ENCODE results near the gene DPP10.
"Not testable (repeated sequence)": the region's sequence is repeated elsewhere in the genome, so short reads cannot be mapped to it uniquely, and the experiment has no call there.

The DPP10 gene

DNA sequence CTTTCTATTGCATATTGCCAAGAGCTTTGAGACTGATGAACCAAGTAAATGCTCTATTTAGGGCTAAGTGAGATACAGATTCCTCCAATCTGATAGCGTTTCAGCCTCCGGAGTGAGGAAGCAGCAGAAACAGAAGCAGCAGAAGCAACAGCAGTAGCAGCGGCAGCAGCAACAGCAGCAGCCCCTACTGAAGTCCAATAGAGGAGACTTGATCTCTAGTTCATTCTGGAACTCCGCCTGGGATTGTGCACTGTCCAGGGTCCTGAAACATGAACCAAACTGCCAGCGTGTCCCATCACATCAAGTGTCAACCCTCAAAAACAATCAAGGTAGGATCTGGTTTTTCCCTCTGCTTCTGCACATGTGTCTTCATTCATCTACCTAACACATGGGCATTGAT is at the start of gene DPP10:
TSS of gene DPP10 (plus strand) at position 132 of the 400 bp plus-strand sequence.
- DNase-seq = no peak

DNA sequence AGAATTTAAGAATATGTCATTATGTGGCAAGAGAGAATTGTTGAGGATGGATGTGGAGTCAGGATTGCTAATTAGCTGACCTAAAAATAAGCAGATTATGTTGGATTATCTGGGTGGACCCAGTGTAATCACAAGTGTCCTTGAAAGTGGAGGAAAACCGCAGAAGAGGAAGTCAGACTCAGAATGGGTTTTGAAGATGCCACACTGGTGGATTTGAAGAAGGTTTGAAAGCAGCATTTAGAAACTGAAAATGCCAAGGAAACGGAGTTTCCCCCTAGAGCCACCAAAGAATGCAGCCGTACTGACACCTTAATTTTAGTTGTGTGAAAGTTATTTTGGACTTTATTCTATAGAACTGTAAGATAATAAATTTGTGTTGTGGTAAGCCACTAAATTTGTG is 41.6 kb upstream of the DPP10 start:
- no peak for DNase-seq

DNA sequence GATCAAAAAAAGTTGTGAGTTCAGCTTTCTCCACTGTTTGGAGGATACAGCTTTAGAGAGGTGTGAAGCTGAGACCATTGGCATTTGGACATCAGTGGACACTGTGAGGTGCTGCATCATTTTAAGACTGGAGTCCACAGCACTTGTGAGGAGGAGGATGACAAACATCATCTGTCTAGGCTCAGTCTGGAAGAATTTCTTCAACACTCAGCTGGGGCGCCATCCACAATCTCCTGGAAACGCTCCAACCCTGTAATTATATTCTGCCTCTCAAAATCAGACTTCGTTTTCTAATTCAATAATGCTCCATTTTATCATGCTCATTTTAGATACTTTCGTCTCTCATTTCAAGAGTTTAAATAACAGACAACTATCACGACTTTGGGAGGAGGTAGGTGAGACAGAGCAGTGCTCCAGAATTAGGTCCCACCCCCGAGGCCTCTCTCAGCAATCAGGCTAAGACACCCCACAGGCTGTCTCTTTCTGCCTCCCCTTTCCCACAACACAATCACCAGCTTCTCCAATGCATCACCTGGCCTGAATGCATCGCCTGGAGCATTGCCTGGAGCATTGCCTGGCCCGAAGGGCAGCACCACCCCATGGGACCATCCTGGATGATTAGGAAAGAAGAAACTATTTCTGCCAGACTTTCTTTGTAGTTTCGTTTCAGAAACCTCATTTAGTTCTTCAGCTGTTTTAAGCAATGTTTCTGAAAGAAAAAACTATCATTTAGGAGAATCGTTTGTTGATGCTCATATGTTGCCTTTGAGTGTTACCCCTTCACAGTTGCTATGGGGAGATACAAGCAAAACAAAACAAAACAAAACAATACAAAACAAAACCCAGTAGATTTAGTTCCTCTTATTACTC is 37.0 kb upstream of the DPP10 start:
- no peak for DNase-seq

- DNase-seq = no peak
These were observed 36.1 kb upstream of the DPP10 start for GRCh38 chr2:114406347-114406746.

GRCh38 chr2:114407353-114407752 is 35.1 kb upstream of the DPP10 start:
- not testable (repeated sequence) for DNase-seq

GRCh38 chr2:114421781-114422180 is 20.7 kb upstream of the DPP10 start:
- no peak for DNase-seq

DNA sequence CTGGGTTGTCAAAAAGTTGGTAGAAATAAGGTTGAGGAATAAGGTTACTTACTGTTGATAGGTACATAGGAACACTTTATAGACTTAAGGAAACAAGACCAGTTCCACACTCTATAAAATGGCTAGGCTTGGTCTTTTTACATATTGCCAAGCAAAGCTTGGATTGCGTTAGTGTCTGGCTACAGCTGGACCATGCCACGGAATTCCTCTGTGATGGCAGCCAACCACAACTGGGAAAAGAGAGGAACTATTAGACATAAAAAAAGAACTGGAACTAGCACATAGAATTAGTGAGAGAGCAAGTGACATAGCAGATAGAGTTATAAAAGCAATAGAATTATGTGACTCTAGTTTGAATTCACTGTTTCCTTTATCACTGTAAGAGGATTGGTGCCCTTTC is 17.7 kb upstream of the DPP10 start:
- DNase-seq = no peak

DNA sequence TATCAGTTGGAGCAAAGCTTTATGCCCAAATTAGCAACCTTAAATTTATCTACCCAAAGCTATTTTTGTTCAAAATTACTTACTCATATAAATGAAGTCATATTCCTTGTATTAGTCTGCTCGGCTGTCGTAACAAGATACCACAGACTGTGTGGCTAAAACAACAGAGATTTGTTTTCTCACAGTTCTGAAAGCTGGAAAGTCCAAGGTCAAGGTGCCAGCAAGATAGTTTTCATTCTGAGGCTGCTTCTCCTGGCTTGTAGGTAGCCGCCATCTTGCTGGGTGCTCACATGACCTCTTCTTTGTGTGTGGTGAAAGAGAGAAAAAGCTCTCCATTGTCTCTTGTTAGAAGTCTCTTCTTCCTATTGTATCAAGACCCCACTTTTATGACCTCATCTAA is 15.7 kb upstream of the DPP10 start:
- no peak for DNase-seq

DNA sequence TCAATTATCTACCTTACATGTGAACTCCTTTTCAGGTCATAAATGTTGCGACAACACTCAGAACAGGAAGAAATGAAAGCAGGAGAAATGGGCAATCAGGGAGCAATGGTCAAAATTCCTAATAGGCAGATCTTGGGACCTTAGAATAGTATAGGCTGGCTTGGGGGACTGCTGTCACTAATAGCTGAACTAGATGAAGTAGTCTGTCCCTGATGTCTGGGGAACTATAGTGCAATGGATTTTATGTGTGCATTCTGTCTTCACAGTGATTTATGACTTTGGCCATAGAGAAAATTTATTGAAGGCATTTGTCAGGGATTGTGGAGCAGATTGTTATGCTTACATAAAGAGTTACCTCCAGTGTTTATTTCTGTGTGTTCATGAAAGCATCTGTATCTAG is 6.1 kb upstream of the DPP10 start:
- DNase-seq = no peak

DNA sequence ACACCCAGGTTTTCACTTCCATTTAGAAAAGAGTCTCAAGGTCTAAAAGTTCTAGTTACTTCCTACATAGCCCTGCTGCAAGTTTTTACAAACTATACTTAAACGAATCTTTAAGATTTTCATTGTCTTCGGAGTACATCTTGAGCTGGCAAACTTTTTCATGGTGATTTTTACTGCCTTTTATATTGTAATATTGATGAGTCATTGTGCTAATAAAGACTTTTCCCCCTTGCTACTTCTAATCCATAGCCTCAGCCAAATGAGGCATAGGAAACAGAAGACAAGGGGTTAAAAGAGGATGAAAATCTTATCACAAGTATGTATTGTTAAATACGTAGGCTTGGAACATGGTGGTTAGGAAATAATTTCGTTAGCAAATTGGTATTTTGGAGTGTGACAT is 4.1 kb downstream of the DPP10 start:
- no peak for DNase-seq

DNA sequence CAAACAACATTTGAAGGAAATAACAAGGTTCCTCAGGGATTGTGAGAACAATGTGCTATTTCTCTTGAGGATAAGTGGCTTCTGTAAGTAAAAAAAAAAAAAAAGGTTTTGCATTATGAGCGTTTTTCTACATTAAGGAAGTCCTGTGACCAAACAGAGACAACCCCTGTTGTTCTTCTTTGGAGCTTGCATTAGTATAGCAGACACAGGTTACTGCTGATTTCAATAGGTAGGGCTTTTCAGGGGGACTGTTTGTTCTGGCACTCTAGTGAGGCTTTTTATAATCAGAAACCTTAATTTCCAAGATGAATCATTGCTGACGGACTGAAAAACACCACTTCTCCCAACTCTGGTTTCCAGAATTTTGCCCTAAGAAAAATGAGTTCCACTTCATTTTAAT is 8.2 kb downstream of the DPP10 start:
- no peak for DNase-seq

GRCh38 chr2:114456566-114456965 is 14.1 kb downstream of the DPP10 start:
- DNase-seq = no peak

GRCh38 chr2:114457956-114458355 is 15.5 kb downstream of the DPP10 start:
- no peak for DNase-seq

DNA sequence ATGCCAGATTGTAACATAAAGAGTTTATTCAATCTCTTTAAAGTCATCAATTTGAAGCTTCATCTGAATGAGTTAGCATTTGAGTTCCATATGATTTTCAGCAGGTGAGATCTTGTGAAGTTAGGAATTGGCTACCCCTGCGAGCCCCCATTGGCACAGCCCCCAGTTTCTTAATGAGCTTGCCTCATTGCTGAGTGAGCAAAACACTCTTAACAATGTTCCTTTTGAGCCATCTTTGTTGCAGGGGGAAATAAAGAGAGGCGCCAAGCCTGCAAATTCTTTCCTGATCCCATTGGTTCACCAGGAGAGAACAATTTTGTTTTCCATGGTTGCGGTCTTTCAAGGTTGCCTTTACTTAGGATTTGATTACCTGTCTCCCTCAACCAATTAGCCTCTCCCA is 18.7 kb downstream of the DPP10 start:
- DNase-seq = no peak

GRCh38 chr2:114464961-114465706 is 22.7 kb downstream of the DPP10 start:
- DNase-seq = no peak

DNA sequence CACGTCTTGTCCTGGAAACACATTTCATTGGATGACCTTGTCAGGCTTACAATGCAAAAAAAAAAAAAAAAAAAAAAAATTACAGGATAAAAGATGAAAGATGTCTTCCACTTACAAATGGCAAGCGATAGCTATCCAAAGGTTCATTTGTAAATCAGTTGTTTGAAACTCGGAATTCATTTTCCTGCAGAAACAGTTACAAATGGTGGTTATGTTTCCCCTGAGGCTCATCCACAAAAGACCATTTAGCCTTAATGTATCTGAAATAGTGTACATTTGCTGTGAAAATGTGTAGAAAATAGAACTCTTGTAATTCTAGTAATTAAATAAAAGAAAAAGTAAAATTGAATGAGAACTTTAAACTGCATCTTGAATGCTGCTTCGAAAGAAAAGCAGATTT is 25.9 kb downstream of the DPP10 start:
- DNase-seq = no peak

DNA sequence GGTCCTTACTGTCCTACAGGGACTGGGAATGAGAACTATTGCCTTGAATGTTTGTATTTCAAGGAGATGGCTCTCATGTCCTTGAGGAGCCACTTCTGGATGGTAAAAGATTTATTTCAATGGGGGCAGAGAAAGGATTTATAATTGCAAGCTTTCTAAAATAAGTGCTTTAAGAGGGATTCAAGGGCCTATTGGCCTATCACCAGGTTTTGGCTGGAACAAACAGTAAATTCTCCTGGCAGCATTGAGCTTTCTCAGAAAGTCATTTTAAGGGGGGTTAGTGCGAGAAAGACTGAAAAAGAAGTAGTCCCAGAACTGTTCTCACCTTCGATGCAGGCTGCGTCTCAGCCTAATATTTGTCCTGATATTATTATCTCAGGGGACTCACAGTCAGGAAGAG is 29.8 kb downstream of the DPP10 start:
- DNase-seq = no peak

DNA sequence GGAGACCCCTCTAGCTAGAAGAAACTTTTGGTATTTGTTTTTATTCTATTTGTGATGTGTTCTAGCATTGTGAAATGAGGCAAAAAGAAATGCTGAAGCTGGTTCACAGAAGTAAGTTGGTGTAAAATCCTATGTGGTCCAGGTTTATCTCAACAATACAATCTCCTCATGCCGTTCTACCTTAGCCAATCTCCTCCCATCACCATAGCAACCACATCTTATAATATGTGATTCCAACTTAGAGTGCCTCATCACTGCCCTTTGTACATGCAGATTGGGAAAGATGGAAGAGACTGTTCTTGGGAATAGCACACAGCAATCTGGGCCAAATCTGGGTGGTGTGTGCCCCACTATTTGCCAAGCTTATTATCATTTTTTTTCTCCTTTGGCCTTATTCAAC is 30.3 kb downstream of the DPP10 start:
- no peak for DNase-seq

GRCh38 chr2:114488841-114489530 is 46.5 kb downstream of the DPP10 start:
- DNase-seq = no peak

DNA sequence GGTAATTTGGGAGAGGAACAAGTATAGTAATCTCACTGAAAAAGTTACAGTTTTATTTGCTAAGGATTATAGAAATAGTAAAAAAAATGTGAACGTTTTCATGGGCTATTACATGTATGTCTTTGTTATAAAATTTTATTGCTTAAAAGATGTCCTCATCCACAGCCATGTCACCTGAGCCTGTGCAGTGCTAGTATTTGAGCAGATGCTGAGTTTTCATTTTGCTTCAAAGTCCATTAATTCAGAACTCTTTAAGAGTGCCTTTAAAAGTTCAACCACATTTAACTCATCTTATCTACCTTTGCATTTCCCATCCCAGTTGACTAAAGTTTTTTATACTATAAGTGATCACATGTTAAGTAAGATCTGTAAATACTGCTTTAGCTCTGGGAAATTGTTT is 52.6 kb downstream of the DPP10 start:
- DNase-seq = no peak

DNA sequence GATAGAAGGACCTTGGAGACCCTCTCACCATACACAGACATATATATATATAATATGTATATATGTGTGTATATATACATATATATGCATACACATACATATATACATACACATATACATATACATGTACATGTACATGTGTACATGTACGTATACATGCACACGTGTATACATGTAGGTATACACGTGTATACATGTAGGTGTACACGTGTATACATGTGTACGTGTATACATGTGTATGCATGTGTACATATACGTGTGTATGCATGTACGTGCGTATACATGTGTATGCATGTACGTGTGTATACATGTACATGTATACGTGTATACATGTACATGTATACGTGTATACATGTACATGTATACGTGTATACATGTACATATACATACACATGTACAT is 54.5 kb downstream of the DPP10 start:
- no peak for DNase-seq

GRCh38 chr2:114499101-114499500 is 56.7 kb downstream of the DPP10 start:
- DNase-seq = no peak

GRCh38 chr2:114507744-114508143 is 65.3 kb downstream of the DPP10 start:
- no peak for DNase-seq

DNA sequence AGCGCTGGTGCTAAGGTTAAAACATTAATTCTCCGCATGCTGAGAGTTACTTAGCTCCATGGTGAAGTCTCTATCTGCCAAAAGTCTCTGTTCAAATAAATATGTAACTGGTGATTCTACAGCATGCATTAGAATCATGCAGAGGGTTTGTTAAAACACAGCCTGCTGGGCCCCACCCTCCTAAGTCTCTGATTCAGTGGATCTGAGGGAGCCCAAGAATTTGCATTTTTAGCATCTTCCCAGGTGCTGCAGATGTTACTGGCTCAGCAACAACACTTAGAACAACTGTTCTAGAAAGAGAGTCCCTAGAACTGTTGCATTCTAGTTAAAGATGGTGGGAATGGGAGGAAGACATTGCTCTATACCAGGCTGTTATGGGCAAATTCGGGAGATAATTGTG is 73.4 kb downstream of the DPP10 start:
- DNase-seq = no peak
